B cell (primary cell): Measurements from ENCODE around the gene MYRFL. TPM values are rescaled to one million over a fixed set of nuclear protein-coding genes. Genes with fewer than 3 reads are reported as not detected.

Experiments
- ATAC-seq: fragments of 200-7000 bp; cut with Tn5 transposase; one replicate; pipeline ENCODE4 v1.10.0; 2021; ENCODE audit warnings: low read depth, mild to moderate bottlenecking, moderate number of reproducible peaks, moderate library complexity
- CTCF ChIA-PET: fragments of 350-600 bp; sonication (Branson Sonifier 250); formaldehyde crosslinking; loops from one replicate; lab custom pipeline; 2021; ENCODE audit warnings: antibody characterized with exemption, inconsistent platforms; lab: Charles Lee
- POLR2A ChIA-PET: fragments of 350-600 bp; sonication (Branson Sonifier 250); formaldehyde crosslinking; loops from one replicate; lab custom pipeline; 2021; ENCODE audit warnings: antibody characterized with exemption; lab: Charles Lee
- DNase-seq: peaks from one replicate; pipeline ENCODE4 v3.0.0; 2013
- H2AFZ ChIP-seq: 2 replicates; pipeline ENCODE4 v1.6.1; 2012; ENCODE audit warnings: mild to moderate bottlenecking, low read depth, low read length; ENCODE audit not compliant: insufficient read depth, poor library complexity, severe bottlenecking
- H3K27ac ChIP-seq, 2 donors: 1 replicate in 1 of 2; 2 replicates in 1 of 2; pipeline ENCODE4 v1.5.1; 2012 to 2013; ENCODE audit warnings: low read length in 2 of 2, mild to moderate bottlenecking in 2 of 2, moderate library complexity in 1 of 2
- H3K27me3 ChIP-seq, 4 experiments: fragments of 200-600 bp in 1 of 4; sonication (generic) in 1 of 4; replicated peaks in 1 of 4; 1 replicate in 2 of 4; 2 replicates in 2 of 4; pipeline versions ENCODE4 v1.6.1 to v1.7.0; 2013 to 2016; ENCODE audit warnings: low read length in 3 of 4, mild to moderate bottlenecking in 2 of 4, mixed read lengths in 1 of 4, moderate library complexity in 1 of 4; ENCODE audit not compliant: insufficient read depth in 4 of 4, control insufficient read depth in 3 of 4; ENCODE audit errors: control extremely low read depth in 1 of 4
- H3K36me3 ChIP-seq, 2 experiments: replicated peaks in 1 of 2; 1 replicate in 1 of 2; 2 replicates in 1 of 2; pipeline versions ENCODE4 v1.6.1 to v1.7.1; 2013; ENCODE audit warnings: low read length in 1 of 2; ENCODE audit not compliant: insufficient read depth in 2 of 2, control insufficient read depth in 1 of 2; ENCODE audit errors: control extremely low read depth in 1 of 2, extremely low read depth in 1 of 2
- H3K4me1 ChIP-seq, 2 donors: fragments of 200-600 bp in 1 of 2; sonication (generic) in 1 of 2; 1 replicate in 1 of 2; 2 replicates in 1 of 2; pipeline versions ENCODE4 v1.5.1 to v1.6.1; 2013 to 2017; ENCODE audit warnings: low read length in 2 of 2; ENCODE audit not compliant: control insufficient read depth in 2 of 2, insufficient read depth in 2 of 2
- H3K4me2 ChIP-seq: replicated peaks from 2 replicates; pipeline ENCODE3; 2012; ENCODE audit warnings: mild to moderate bottlenecking, low read depth, low read length; ENCODE audit not compliant: poor library complexity, severe bottlenecking
- H3K4me3 ChIP-seq, 5 experiments: fragments of 200-600 bp in 1 of 5; sonication (generic) in 1 of 5; 1 replicate in 3 of 5; 2 replicates in 2 of 5; pipeline versions ENCODE4 v1.5.1 to v1.7.0; 2011 to 2016; ENCODE audit warnings: low read length in 4 of 5, mild to moderate bottlenecking in 4 of 5, low read depth in 2 of 5, control low read depth in 1 of 5, moderate library complexity in 1 of 5; ENCODE audit not compliant: insufficient read depth in 1 of 5; ENCODE audit errors: control extremely low read depth in 1 of 5, extremely low read depth in 1 of 5
- H3K79me2 ChIP-seq: fragments of 200-600 bp; sonication (generic); one replicate; pipeline ENCODE4 v1.6.0; 2016; ENCODE audit warnings: low read length; ENCODE audit not compliant: control insufficient read depth, insufficient read depth
- H3K9ac ChIP-seq: fragments of 200-600 bp; sonication (generic); 2 replicates; pipeline ENCODE4 v1.6.1; 2017; ENCODE audit warnings: mild to moderate bottlenecking, low read length, moderate library complexity
- H3K9me3 ChIP-seq, 3 donors: one replicate each; pipeline versions ENCODE4 v1.6.1 to v1.7.1; 2013; ENCODE audit warnings: low read length in 2 of 3; ENCODE audit not compliant: control insufficient read depth in 2 of 3, insufficient read depth in 1 of 3; ENCODE audit errors: control extremely low read depth in 1 of 3
- H4K20me1 ChIP-seq: 2 replicates; pipeline ENCODE4 v1.6.0; 2012; ENCODE audit warnings: mild to moderate bottlenecking, low read length; ENCODE audit not compliant: insufficient read depth, control insufficient read depth, poor library complexity, severe bottlenecking
- H3K27ac Mint-ChIP-seq: one replicate; pipeline ENCODE4 v1.8.0; 2021; ENCODE audit warnings: mixed read lengths
- H3K27me3 Mint-ChIP-seq: one replicate; pipeline ENCODE4 v1.8.0; 2021; ENCODE audit warnings: mixed read lengths
- H3K4me1 Mint-ChIP-seq: one replicate; pipeline ENCODE4 v1.8.0; 2021; ENCODE audit warnings: mixed read lengths
- H3K4me3 Mint-ChIP-seq: one replicate; pipeline ENCODE4 v1.8.0; 2021; ENCODE audit warnings: mixed read lengths
- H3K9me3 Mint-ChIP-seq: one replicate; pipeline ENCODE4 v1.8.0; 2022; ENCODE audit warnings: mixed read lengths; ENCODE audit not compliant: insufficient read depth
- EZH2 ChIP-seq: IDR thresholded peaks from 2 replicates; pipeline ENCODE4 v1.6.1; 2012; ENCODE audit warnings: borderline replicate concordance, low read depth, mild to moderate bottlenecking, moderate library complexity, low read length; ENCODE audit not compliant: insufficient read depth, poor library complexity, severe bottlenecking
- WGBS: methylation state at CpG from one replicate; pipeline ENCODE4 v1.1.5; 2013; ENCODE audit warnings: missing lambda C conversion rate; ENCODE audit not compliant: insufficient coverage; 5-methylcytosine and 5-hydroxymethylcytosine counted together
- intact Hi-C: fragments of 100-400 bp; cut with micrococcal nuclease; formaldehyde crosslinking; loops from one replicate; pipeline ENCODE4 v1.10.0; 2022
- polyA plus RNA-seq: library from polyadenylated mRNA; depleted of rRNA; stranded (reverse); fragments of >200 nt; gene quantifications from 2 replicates; pipeline ENCODE4 v1.2.3, GENCODE V29; 2012
- total RNA-seq, 2 donors: library from RNA; stranded (reverse); fragments of 120-200 nt in 1 of 2; gene quantifications; 1 replicate in 1 of 2; 2 replicates in 1 of 2; pipeline versions ENCODE4 v1.2.3 to v1.2.4, GENCODE V29; 2013 to 2022
- TF ChIP-seq, protein P1 (sequence below): fragments of 200-600 bp; IDR thresholded peaks from one replicate; pipeline ENCODE4 v1.8.0; 2022; ENCODE audit warnings: antibody characterized with exemption, mild to moderate bottlenecking

MYRFL gene
- total and polyA plus RNA-seq, 2 donors (not counting 1 experiment from before 2014, with no cell fraction given): 0.28 TPM; not detected in 1

GRCh38 chr12:69951108-69951507 is 126.1 kb downstream of the MYRFL start:
- peaks cover 4% of the 10 kb centered on the region for H3K9me3 Mint-ChIP-seq
- Histone ChIP-seq H3K4me3 (no peak overlapping the region), H4K20me1 (no peaks in the 10 kb centered on the region), H3K79me2 (no peaks in the 10 kb centered on the region), H3K27ac (no peak overlapping the region), H3K36me3 (no peaks in the 10 kb centered on the region), H3K9ac (no peak overlapping the region), H3K9me3 (no peaks in the 10 kb centered on the region), H3K4me2 (no peak overlapping the region), H2AFZ (no peak overlapping the region), H3K4me1 (no peaks in the 10 kb centered on the region), H3K27me3 (no peaks in the 10 kb centered on the region)
- WGBS: 100% methylated on average over 2 of the region's 5 CpGs
- ATAC-seq: no peak
- H3K4me3 Mint-ChIP-seq: no peak overlapping the region
- ChIA-PET CTCF (no interaction called here), POLR2A (no interaction called here)
- TF ChIP-seq EZH2: no peak
- TF ChIP-seq, protein P1, sequence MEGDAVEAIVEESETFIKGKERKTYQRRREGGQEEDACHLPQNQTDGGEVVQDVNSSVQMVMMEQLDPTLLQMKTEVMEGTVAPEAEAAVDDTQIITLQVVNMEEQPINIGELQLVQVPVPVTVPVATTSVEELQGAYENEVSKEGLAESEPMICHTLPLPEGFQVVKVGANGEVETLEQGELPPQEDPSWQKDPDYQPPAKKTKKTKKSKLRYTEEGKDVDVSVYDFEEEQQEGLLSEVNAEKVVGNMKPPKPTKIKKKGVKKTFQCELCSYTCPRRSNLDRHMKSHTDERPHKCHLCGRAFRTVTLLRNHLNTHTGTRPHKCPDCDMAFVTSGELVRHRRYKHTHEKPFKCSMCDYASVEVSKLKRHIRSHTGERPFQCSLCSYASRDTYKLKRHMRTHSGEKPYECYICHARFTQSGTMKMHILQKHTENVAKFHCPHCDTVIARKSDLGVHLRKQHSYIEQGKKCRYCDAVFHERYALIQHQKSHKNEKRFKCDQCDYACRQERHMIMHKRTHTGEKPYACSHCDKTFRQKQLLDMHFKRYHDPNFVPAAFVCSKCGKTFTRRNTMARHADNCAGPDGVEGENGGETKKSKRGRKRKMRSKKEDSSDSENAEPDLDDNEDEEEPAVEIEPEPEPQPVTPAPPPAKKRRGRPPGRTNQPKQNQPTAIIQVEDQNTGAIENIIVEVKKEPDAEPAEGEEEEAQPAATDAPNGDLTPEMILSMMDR: no peak
- intact Hi-C loops: no loop called here
- no peak for DNase-seq
- H3K27me3 Mint-ChIP-seq: no peaks in the 10 kb centered on the region
- no peak overlapping the region for H3K27ac Mint-ChIP-seq
- H3K4me1 Mint-ChIP-seq: no peaks in the 10 kb centered on the region

GRCh38 chr12:69952890-69953289 is 127.9 kb downstream of the MYRFL start:
- Histone ChIP-seq H3K4me3 (no peak overlapping the region), H3K4me1 (no peaks in the 10 kb centered on the region), H4K20me1 (no peaks in the 10 kb centered on the region), H3K27ac (no peak overlapping the region), H3K4me2 (no peak overlapping the region), H3K27me3 (no peaks in the 10 kb centered on the region), H3K9ac (no peak overlapping the region), H3K36me3 (no peaks in the 10 kb centered on the region), H3K9me3 (no peaks in the 10 kb centered on the region), H2AFZ (no peak overlapping the region), H3K79me2 (no peaks in the 10 kb centered on the region)
- Mint-ChIP-seq H3K4me1 (no peaks in the 10 kb centered on the region), H3K27ac (no peak overlapping the region), H3K4me3 (no peak overlapping the region), H3K9me3 (peaks cover 4% of the 10 kb centered on the region), H3K27me3 (no peaks in the 10 kb centered on the region)
- WGBS: no CpG with 5 or more reads among the region's 2 CpGs
- intact Hi-C loops: no loop called here
- ChIA-PET CTCF (interaction anchor here (0.6 kb wide), 1 partner anchor 1464 kb away, joined by 5 read pairs; no protein-coding TSS in a partner anchor), POLR2A (no interaction called here)
- no peak for TF ChIP-seq EZH2
- TF ChIP-seq, protein P1: no peak
- no peak for DNase-seq
- no peak for ATAC-seq
